Skin epidermis (tissue), 12 donors: ENCODE measurements around the gene MEI1.
A peak's percentile ranks its signal among the peaks of the same experiment; 100 is the strongest.
"Not testable (repeated sequence)": the region's sequence is repeated elsewhere in the genome, so short reads cannot be mapped to it uniquely, and the experiment has no call there.

Experiments
- H3K27ac ChIP-seq, 21 experiments: fragments of 200-600 bp; sonication (generic) in 11 of 21; one replicate each; pipeline ENCODE4 v1.5.0; 2020; ENCODE audit warnings: mild to moderate bottlenecking in 3 of 21, inconsistent platforms in 2 of 21, moderate library complexity in 2 of 21
- H3K4me3 ChIP-seq, 7 experiments: fragments of 200-600 bp; sonication (generic) in 2 of 7; one replicate each; pipeline ENCODE4 v1.5.0; 2020; ENCODE audit warnings: inconsistent platforms in 2 of 7, mild to moderate bottlenecking in 2 of 7, moderate library complexity in 1 of 7

Gene MEI1

GRCh38 chr22:41699264-41700107 is at the start of gene MEI1:
MEI1 (plus strand) TSS chr22:41699503; CDS start chr22:41699539, 36 bp downstream.
- Histone ChIP-seq H3K27ac (no peak within 1 kb of the TSS), H3K4me3 (no peak within 1 kb of the TSS)

GRCh38 chr22:41650229-41650628 is 49.1 kb upstream of the MEI1 start:
- Histone ChIP-seq H3K27ac (no peak overlapping the region), H3K4me3 (no peak overlapping the region)

DNA sequence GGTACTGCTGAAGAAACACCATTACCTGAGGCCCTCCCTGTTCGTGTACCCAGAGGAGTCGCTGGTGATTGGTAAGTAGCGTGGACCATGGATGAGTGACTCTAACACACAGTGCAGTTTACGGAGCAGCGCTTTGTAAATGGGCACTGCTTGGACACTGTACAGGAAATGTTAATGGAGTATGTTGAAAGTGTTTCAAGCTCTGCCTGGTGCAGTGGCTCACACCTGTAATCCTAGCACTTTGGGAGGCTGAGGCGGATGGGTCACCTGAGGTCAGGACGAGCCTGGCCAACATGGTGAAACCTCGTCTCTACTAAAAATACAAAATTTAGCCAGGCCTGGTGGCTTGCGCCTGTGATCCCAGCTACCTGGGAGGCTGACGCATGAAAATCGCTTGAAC is 48.5 kb upstream of the MEI1 start:
- Histone ChIP-seq H3K4me3 (no peak overlapping the region), H3K27ac (no peak overlapping the region)

- Histone ChIP-seq H3K4me3 (no peak overlapping the region), H3K27ac (no peak overlapping the region)
These were observed 45.0 kb upstream of the MEI1 start for GRCh38 chr22:41654322-41654721.

- Histone ChIP-seq H3K4me3 (no peak overlapping the region), H3K27ac (no peak overlapping the region)
These were observed 42.7 kb upstream of the MEI1 start for GRCh38 chr22:41656556-41656955.

DNA sequence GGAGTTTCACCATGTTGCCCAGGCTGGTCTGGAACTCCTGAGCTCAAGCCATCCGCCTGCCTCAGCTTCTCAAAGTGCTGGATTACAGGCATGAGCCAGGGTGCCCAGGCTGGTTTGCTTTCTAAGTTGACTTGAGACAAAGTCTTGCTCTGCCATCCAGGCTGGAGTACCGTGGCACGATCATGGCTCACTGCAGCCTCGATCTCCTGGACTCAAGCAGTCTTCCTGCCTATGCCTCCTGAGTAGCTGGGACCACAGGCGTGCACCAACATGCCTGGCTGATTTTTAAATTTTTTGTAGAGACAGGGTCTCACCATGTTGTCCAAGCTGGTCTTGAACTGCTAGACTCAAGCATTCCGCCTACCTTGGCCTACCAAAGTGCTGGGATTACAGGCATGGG is 41.6 kb upstream of the MEI1 start:
- H3K27ac ChIP-seq: no peak overlapping the region

DNA sequence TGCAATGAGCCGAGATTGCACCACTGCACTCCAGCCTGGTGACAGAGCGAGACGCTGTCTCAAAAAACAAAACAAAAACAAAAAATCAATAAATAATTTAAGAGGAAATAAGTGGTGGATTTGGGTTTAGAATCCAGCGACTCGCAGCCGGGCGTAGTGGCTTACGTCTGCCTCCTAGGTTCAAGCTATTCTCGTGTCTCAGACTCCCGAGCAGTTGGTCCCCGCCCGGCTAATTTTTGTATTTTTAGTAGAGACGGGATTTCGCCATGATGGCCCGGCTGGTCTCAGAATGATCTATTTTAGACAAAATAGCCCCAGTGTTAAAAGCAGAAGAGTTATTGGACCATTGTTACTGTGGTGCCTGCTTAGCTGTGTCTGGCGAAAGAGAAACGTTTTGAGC is 40.4 kb upstream of the MEI1 start:
- no peak overlapping the region for H3K27ac ChIP-seq

More for the DNA sequence above, 41.6 kb upstream of the MEI1 start:
- H3K4me3 ChIP-seq: no peak overlapping the region

DNA sequence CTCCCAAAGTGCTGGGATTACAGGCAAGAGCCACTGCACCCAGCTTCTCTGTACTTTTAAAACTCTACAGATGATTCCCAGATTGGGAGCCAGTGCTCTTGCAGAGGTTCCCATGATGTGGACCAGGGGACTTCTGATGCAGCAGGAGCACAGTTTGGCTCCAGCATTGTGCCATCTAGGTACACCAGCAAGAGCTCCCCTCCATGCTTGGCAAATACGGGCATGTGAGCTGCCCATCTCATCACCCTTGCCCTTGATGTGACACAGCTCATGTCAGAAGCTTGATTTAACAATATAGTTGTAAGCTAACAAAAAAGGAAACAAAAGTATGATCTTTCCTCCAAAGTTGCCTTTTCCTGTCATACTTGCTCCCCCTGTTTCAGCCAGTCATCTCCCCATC is 39.4 kb upstream of the MEI1 start:
- no peak overlapping the region for H3K27ac ChIP-seq
- H3K4me3 ChIP-seq: no peak overlapping the region

More for the DNA sequence above, 40.4 kb upstream of the MEI1 start:
- H3K4me3 ChIP-seq: no peak overlapping the region

DNA sequence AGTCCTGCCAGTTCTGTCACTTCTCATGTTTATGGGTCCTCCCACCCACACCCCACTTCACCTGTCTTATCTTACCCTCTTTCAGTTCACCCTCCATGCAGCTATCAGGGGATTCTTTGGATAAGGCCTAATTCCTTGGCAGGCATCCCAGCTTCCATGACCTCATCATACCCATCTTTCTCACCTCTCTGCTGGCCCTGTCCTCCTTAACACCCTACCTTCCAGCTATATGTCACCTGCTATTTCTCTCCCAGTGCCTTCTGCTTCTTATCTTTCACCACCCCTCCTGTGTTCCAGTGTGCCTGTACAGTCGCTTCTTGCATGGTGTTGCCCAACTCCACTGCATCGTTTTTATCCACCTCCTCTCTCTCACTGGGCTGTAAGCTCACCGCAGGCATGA is 38.9 kb upstream of the MEI1 start:
- Histone ChIP-seq H3K4me3 (no peak overlapping the region), H3K27ac (no peak overlapping the region)

DNA sequence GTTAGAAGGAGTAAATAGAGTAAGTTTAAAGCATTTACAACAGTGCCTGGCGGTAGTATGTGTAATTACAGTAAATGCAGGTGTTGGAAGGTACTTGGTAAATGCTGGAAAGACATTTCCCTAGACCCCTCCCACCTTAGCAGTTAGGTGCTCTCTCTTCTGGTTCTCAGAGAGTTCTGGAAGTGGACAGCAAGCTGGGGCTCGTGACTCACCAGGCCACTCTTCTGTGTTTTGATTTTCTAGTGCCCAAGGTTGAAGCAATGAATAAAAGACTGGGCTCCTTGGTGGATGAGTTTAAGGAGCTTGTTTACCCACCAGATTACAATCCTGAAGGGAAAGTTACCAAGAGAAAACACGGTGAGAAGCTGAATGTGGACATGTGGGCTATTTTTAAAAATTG is 38.2 kb upstream of the MEI1 start:
- Histone ChIP-seq H3K27ac (no peak overlapping the region), H3K4me3 (no peak overlapping the region)

DNA sequence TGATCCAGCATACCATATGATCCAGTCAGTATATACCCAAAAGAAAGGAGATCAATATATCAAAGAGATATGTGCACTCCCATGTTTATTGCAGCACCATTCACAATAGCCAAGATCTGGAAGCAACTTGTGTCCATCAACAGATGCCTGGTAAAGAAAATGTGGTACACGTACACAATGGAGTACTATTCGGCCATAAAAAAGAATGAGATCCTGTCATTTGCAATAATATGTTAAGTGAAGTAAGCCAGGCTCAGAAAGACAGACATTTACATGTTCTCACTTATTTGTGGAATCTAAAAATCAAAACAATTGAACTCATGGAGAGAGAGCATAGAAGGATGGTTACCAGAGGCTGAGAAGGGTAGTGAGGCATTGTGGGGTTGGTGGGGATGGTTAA is 37.6 kb upstream of the MEI1 start:
- no peak overlapping the region for H3K27ac ChIP-seq
- H3K4me3 ChIP-seq: no peak overlapping the region

DNA sequence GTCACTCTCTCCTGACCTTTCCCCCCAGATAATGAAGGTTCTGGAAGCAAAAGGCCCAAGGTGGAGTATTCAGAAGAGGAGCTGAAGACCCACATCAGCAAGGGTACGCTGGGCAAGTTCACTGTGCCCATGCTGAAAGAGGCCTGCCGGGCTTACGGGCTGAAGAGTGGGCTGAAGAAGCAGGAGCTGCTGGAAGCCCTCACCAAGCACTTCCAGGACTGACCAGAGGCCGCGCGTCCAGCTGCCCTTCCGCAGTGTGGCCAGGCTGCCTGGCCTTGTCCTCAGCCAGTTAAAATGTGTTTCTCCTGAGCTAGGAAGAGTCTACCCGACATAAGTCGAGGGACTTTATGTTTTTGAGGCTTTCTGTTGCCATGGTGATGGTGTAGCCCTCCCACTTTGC is 35.7 kb upstream of the MEI1 start:
- not testable (repeated sequence) for H3K4me3 ChIP-seq, H3K27ac ChIP-seq

DNA sequence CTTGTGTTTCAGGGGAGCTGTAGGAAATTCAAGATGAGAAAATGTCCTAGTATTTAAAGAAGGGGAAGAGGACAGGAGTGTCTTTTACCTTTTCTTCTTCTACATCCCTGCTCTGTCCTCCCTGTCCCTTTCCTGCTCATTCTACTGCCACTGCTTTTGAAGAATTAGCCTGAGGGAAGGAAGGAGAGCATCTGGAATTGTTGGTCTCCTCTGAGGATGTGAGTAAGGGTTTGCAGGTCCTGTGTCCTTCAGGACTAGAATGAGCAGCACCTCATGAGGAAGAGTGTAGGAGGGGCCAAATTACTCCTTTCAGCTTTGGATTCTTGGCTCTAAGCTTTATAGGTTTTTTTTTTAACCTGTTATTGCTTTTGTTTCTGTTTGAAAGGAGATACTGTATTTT is 34.8 kb upstream of the MEI1 start:
- H3K27ac ChIP-seq: no peak overlapping the region
- H3K4me3 ChIP-seq: no peak overlapping the region

- Histone ChIP-seq H3K27ac (no peak overlapping the region), H3K4me3 (no peak overlapping the region)
These were observed 34.4 kb upstream of the MEI1 start for GRCh38 chr22:41664951-41665350.

DNA sequence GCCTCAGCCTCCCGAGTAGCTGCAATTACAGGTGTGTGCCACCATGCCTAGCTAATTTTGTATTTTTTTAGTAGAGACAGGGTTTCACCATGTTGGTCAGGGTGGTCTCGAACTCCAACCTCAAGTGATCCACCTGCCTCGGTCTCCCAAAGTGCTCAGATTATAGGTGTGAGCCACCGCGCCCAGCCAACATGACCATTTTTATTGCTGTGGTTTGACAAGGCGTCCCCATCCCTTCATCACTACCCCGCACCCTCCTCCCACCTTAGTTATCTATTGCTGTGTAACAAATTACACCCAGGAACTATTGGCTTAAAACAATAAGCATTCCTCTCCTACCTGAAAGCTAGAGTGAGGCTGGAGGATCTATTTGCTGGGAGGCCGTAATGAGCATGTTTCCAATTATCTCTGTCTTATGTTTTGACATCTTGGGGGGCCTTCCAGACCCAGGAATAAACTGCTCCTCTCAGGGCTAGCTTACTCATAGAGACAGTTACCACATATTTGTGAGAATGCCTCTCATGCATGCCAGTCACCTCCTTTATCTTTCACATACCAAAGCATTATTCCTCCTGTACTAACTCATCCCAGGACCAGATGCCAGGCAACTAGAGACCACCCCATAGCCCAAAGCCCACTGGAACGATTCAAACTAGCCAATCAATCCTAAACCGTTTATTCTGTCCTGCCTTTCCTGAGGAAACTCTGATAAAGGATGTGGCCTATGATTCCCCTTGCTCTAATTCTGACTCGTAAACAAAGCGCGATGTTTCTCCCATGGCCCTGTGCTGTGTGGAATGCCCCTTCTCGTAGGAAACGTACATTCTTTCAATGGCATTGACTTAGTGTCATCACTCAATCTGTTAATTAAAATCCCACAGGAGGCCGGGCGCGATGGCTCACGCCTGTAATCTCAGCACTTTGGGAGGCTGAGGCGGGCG is 30.1 kb upstream of the MEI1 start:
- Histone ChIP-seq H3K27ac (peak overlapping the region in 9 of 21 experiments; percentile 2 to 91 (median 37)), H3K4me3 (no peak overlapping the region)

GRCh38 chr22:41672096-41672495 is 27.2 kb upstream of the MEI1 start:
- not testable (repeated sequence) for H3K4me3 ChIP-seq, H3K27ac ChIP-seq

DNA sequence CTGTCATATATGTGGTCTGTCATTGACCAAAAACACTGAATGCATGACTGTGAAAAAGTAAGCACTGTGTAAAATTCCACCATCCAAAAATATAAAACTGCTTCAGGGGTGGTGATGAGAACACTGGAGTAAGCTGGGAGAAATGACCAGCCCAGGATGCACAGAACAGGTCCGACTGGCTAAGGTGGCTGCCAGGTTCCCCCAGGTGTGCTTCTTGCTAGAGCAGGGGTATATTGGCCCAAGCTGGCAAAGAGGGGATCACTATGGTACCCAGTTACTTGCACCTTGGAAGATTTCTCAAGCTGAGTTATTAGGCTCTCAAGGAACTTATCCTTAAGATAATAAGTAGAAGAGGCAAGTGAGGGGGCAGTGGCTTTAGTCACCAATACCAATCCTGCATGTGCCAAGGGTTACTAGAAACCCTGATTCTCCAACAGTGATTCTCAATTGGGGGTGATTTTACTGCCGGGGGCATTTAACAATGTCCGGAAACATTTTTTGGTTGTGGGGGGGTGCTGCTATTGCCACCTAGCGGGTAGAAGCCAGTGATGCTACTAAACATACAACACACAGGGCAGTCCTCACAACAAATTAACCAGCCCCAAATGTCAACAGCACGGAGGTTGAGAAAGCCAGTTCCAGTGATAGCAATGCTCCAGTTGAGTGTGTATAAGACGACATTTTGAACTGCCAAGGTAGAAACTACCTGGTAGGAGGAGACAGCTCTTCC is 26.4 kb upstream of the MEI1 start:
- Histone ChIP-seq H3K27ac (no peak overlapping the region), H3K4me3 (no peak overlapping the region)

- Histone ChIP-seq H3K27ac (peak overlapping the region in 1 of 21 experiments; percentile 11), H3K4me3 (no peak overlapping the region)
These were observed 24.4 kb upstream of the MEI1 start for GRCh38 chr22:41674846-41675340.

- Histone ChIP-seq H3K27ac (no peak overlapping the region), H3K4me3 (no peak overlapping the region)
These were observed 23.2 kb upstream of the MEI1 start for GRCh38 chr22:41676134-41676533.

DNA sequence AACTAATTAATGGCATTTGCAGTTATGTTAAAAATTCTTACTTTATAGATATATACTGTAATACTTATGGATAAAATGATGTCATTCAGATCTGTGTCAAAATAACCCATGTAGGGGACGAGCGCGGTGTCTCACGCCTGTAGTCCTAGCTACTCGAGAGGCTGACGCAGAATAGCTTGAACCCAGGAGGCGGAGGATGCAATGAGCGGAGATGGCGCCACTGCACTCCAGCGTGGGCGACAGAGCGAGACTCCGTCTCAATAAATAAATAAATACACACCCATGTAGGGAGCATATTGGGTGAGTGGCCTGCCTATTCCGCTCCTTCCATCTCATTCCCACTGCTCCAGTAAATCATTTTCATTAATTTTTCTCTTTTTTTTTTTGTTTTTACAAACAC is 17.7 kb upstream of the MEI1 start:
- H3K4me3 ChIP-seq: peak overlapping the region; percentile 42 to 78 (median 58)
- H3K27ac ChIP-seq: peak overlapping the region in 13 of 21 experiments; percentile 17 to 91 (median 80)
